Upper lobe of left lung (tissue), 6 donors: ENCODE data around the gene CAMK2N2. TPM values are rescaled to one million over a fixed set of nuclear protein-coding genes. Genes with fewer than 3 reads are reported as not detected.

Experiments used
- ATAC-seq, 2 donors: fragments of 200-7000 bp; cut with Tn5 transposase; one replicate each; pipeline ENCODE4 v1.9.1; 2022; ENCODE audit warnings: mild to moderate bottlenecking in 2 of 2, moderate library complexity in 2 of 2; ENCODE audit not compliant: low FRiP score in 2 of 2
- DNase-seq, 2 donors: peaks; one replicate each; pipeline ENCODE4 v3.0.0-alpha.2; 2019 to 2020
- H3K27ac ChIP-seq, 4 donors: fragments of 200-600 bp; sonication (generic); one replicate each; pipeline ENCODE4 v1.5.1; 2016 to 2019
- H3K27me3 ChIP-seq, 4 donors: fragments of 200-600 bp; sonication (generic); one replicate each; pipeline ENCODE4 v1.5.1; 2017 to 2019
- H3K36me3 ChIP-seq, 4 donors: fragments of 200-600 bp; sonication (generic); one replicate each; pipeline ENCODE4 v1.5.1; 2016 to 2019
- H3K4me1 ChIP-seq, 4 donors: fragments of 200-600 bp; sonication (generic); one replicate each; pipeline ENCODE4 v1.5.1; 2018 to 2019
- H3K4me3 ChIP-seq, 4 donors: fragments of 200-600 bp; sonication (generic); one replicate each; pipeline ENCODE4 v1.5.1; 2017 to 2019; ENCODE audit warnings: mild to moderate bottlenecking in 2 of 4, moderate library complexity in 1 of 4
- H3K9me3 ChIP-seq, 4 donors: fragments of 200-600 bp; sonication (generic); one replicate each; pipeline ENCODE4 v1.5.1; 2018 to 2019
- EP300 ChIP-seq, 4 donors: sonication (generic); formaldehyde crosslinking; IDR thresholded peaks; one replicate each; pipeline ENCODE4 v1.5.1; 2017; ENCODE audit warnings: antibody characterized with exemption in 4 of 4, control low read depth in 2 of 4
- POLR2A ChIP-seq, 4 donors: fragments of 450-650 bp; IDR thresholded peaks; one replicate each; pipeline ENCODE4 v1.5.1; 2016 to 2017; ENCODE audit warnings: antibody characterized with exemption in 4 of 4, mild to moderate bottlenecking in 2 of 4
- POLR2AphosphoS5 ChIP-seq, 2 donors: sonication (generic); formaldehyde crosslinking; IDR thresholded peaks; one replicate each; pipeline ENCODE4 v1.5.1; 2017; ENCODE audit warnings: antibody characterized with exemption in 2 of 2
- WGBS, 2 donors: methylation state at CpG; one replicate each; pipeline ENCODE4 v1.1.5; 2017 to 2018; 5-methylcytosine and 5-hydroxymethylcytosine counted together
- total RNA-seq, 6 donors: library from RNA; depleted of rRNA in 4 of 6; stranded (reverse); fragments of >200 nt in 4 of 6; gene quantifications; one replicate each; pipeline versions ENCODE4 v1.1.0 to v1.2.1, GENCODE V29; 2016 to 2021
- TF ChIP-seq, protein P1 (sequence below), 6 experiments: fragments of 450-650 bp in 4 of 6; fragments of 200-600 bp in 2 of 6; sonication (generic) in 2 of 6; IDR thresholded peaks; one replicate each; pipeline ENCODE4 v1.5.1; 2016 to 2019; ENCODE audit warnings: antibody characterized with exemption in 6 of 6
- donor health status: DM: no; HTN: no; CAD: no; lungs with moderate emphysema.
- donor health status: DM: no; HTN: yes; CAD: no; lungs with severe emphysema.

Gene CAMK2N2
- total RNA-seq, 6 donors from 2014 or later, result 0.26 to 0.44 TPM; not detected in 4

DNA sequence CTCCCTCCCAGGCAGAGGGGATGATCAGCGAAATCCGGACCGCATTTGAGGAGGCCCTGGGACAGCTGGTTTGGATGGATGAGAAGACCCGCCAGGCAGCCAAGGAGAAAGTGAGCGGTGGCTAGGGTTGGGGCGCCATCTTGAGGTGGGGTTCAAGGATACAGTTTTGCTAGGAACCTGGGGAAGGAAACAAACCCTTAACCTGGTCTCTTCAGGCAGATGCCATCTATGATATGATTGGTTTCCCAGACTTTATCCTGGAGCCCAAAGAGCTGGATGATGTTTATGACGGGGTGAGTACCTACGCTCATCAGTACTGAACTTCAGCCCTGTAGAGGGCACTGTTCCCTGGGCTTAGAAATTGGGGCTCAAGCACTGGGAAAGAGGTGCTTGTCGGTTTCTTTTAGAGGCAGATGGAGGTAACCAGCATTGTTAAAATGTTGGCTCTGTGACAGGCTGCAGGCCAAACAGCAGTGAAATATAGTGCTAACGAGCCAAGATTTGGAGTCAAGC is 28.1 kb upstream of the CAMK2N2 start:
- Histone ChIP-seq H3K27ac (no peak overlapping the region), H3K4me3 (no peak overlapping the region), H3K27me3 (no peaks in the 10 kb centered on the region), H3K4me1 (no peaks in the 10 kb centered on the region), H3K9me3 (no peaks in the 10 kb centered on the region), H3K36me3 (no peaks in the 10 kb centered on the region)
- DNase-seq (peak in 1 of 2 donors; percentile 30), ATAC-seq (peak in 1 of 2 donors; percentile 59)
- WGBS, 2 donors, result 16 to 20% methylated on average over 4 to 10 of the region's 10 CpGs
- TF ChIP-seq POLR2AphosphoS5 (IDR thresholded peaks at IDR 0.05), result no peak
- TF ChIP-seq, protein P1, sequence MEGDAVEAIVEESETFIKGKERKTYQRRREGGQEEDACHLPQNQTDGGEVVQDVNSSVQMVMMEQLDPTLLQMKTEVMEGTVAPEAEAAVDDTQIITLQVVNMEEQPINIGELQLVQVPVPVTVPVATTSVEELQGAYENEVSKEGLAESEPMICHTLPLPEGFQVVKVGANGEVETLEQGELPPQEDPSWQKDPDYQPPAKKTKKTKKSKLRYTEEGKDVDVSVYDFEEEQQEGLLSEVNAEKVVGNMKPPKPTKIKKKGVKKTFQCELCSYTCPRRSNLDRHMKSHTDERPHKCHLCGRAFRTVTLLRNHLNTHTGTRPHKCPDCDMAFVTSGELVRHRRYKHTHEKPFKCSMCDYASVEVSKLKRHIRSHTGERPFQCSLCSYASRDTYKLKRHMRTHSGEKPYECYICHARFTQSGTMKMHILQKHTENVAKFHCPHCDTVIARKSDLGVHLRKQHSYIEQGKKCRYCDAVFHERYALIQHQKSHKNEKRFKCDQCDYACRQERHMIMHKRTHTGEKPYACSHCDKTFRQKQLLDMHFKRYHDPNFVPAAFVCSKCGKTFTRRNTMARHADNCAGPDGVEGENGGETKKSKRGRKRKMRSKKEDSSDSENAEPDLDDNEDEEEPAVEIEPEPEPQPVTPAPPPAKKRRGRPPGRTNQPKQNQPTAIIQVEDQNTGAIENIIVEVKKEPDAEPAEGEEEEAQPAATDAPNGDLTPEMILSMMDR (IDR thresholded peaks at IDR 0.05), result peak; percentile 26 to 50 (median 38)

GRCh38 chr3:184284696-184285095 is 23.3 kb upstream of the CAMK2N2 start:
- ATAC-seq, result peak in 1 of 2 donors; percentile 37
- DNase-seq, result no peak
- Histone ChIP-seq H3K4me3 (no peak overlapping the region), H3K27ac (no peak overlapping the region), H3K9me3 (no peaks in the 10 kb centered on the region), H3K4me1 (no peaks in the 10 kb centered on the region), H3K27me3 (no peaks in the 10 kb centered on the region), H3K36me3 (no peaks in the 10 kb centered on the region)
- TF ChIP-seq POLR2AphosphoS5 (IDR thresholded peaks at IDR 0.05), result no peak
- TF ChIP-seq POLR2A (IDR thresholded peaks at IDR 0.05), result no peak
- TF ChIP-seq, protein P1 (IDR thresholded peaks at IDR 0.05), result no peak
- TF ChIP-seq EP300 (IDR thresholded peaks at IDR 0.05), result no peak
- 30 to 37% methylated on average over 4 of the region's 4 CpGs for WGBS, 2 donors

GRCh38 chr3:184283681-184284080 is 22.3 kb upstream of the CAMK2N2 start:
- Histone ChIP-seq H3K4me1 (no peaks in the 10 kb centered on the region), H3K27me3 (no peaks in the 10 kb centered on the region), H3K9me3 (no peaks in the 10 kb centered on the region), H3K36me3 (no peaks in the 10 kb centered on the region), H3K4me3 (no peak overlapping the region), H3K27ac (no peak overlapping the region)
- DNase-seq (no peak), ATAC-seq (no peak)
- TF ChIP-seq POLR2A (IDR thresholded peaks at IDR 0.05) (no peak), POLR2AphosphoS5 (IDR thresholded peaks at IDR 0.05) (no peak), EP300 (IDR thresholded peaks at IDR 0.05) (no peak)
- TF ChIP-seq, protein P1 (IDR thresholded peaks at IDR 0.05), result no peak
- 90 to 91% methylated on average over 8 of the region's 8 CpGs for WGBS, 2 donors

- H3K36me3 ChIP-seq, result no peaks in the 10 kb centered on the region
- no peaks in the 10 kb centered on the region for H3K27me3 ChIP-seq
- TF ChIP-seq POLR2AphosphoS5 (IDR thresholded peaks at IDR 0.05), result no peak
- TF ChIP-seq, protein P1 (IDR thresholded peaks at IDR 0.05), result no peak
- no peak for TF ChIP-seq POLR2A (IDR thresholded peaks at IDR 0.05)
- TF ChIP-seq EP300 (IDR thresholded peaks at IDR 0.05), result no peak
- 82 to 95% methylated on average over 4 of the region's 4 CpGs for WGBS, 2 donors
- DNase-seq (no peak), ATAC-seq (no peak)
- H3K9me3 ChIP-seq, result no peaks in the 10 kb centered on the region
- H3K4me1 ChIP-seq, result no peaks in the 10 kb centered on the region
- no peak overlapping the region for H3K27ac ChIP-seq
- H3K4me3 ChIP-seq, result no peak overlapping the region
Measured at GRCh38 chr3:184282941-184283340, 21.6 kb upstream of the CAMK2N2 start.

- TF ChIP-seq, protein P1 (IDR thresholded peaks at IDR 0.05), result no peak
- TF ChIP-seq POLR2AphosphoS5 (IDR thresholded peaks at IDR 0.05) (no peak), EP300 (IDR thresholded peaks at IDR 0.05) (no peak), POLR2A (IDR thresholded peaks at IDR 0.05) (no peak)
- DNase-seq (no peak), ATAC-seq (peak in 1 of 2 donors; percentile 23)
- Histone ChIP-seq H3K27me3 (peaks cover 0 to 24% (median 11%) of the 10 kb centered on the region in 4 donors), H3K9me3 (no peaks in the 10 kb centered on the region), H3K4me1 (peaks cover 0 to 8% (median 1%) of the 10 kb centered on the region in 4 donors), H3K36me3 (no peaks in the 10 kb centered on the region), H3K4me3 (no peak overlapping the region), H3K27ac (no peak overlapping the region)
- 88 to 91% methylated on average over 6 of the region's 6 CpGs for WGBS, 2 donors
Measured at GRCh38 chr3:184277366-184277765, 16.0 kb upstream of the CAMK2N2 start.
